HT1080 (cell line): ENCODE measurements around the gene RILP. TPM values are rescaled to one million over a fixed set of nuclear protein-coding genes. Genes with fewer than 3 reads are reported as not detected.

Source experiments
- DNase-seq: peaks from one replicate; pipeline ENCODE4 v3.0.0-alpha.2; 2015; ENCODE audit warnings: low read depth
- small RNA-seq: library from RNA; depleted of rRNA; stranded (forward); fragments of <200 nt; gene quantifications from one replicate; pipeline ENCODE3, GENCODE V24; 2014
- total RNA-seq: library from RNA; depleted of rRNA; stranded (reverse); fragments of >200 nt; shearing (Covaris generic); gene quantifications from 2 replicates; pipeline ENCODE4 v1.2.3, GENCODE V29; 2014; rRNA removed

RILP gene
- total RNA-seq, 1 experiment from 2014 or later = 8.0 TPM

GRCh38 chr17:1604831-1605528 lies 44.7 kb downstream of the RILP start:
- DNase-seq = no peak

GRCh38 chr17:1601571-1601970 lies 48.1 kb downstream of the RILP start:
- no peak for DNase-seq

- no peak for DNase-seq
Observed at GRCh38 chr17:1598399-1599095, 51.1 kb downstream of the RILP start.

- DNase-seq = no peak
Observed at GRCh38 chr17:1597861-1598342, 51.8 kb downstream of the RILP start.

Small RNA genes within 50 kb of the gene (small RNA-seq; reads per million reads assigned to genes)
- not detected for gene RN7SL105P

Other genes starting within 250 kb of the RILP start
- gene YWHAE, start 249.6 kb downstream of the RILP start, total RNA-seq = 320 and 381 TPM in 2 replicates
- gene CRK, start 193.6 kb downstream of the RILP start, total RNA-seq = 82.8 and 88.5 TPM in 2 replicates
- gene MYO1C, start 157.2 kb downstream of the RILP start, total RNA-seq = 50.6 and 61.0 TPM in 2 replicates
- 35.3 and 46.9 TPM in 2 replicates for gene INPP5K, start 133.3 kb downstream of the RILP start, total RNA-seq
- 37.7 and 48.3 TPM in 2 replicates for gene PITPNA, start 87.1 kb downstream of the RILP start, total RNA-seq
- 3.5 and 3.9 TPM in 2 replicates for gene SLC43A2, start 21.0 kb downstream of the RILP start, total RNA-seq
- 1.5 and 2.5 TPM in 2 replicates for gene SCARF1, start 4.1 kb downstream of the RILP start, total RNA-seq
- gene PRPF8, start 35.0 kb upstream of the RILP start, total RNA-seq = 107 and 117 TPM in 2 replicates
- gene TLCD2, start 60.5 kb upstream of the RILP start, total RNA-seq = 0.37 and 0.64 TPM in 2 replicates
- gene WDR81, start 74.8 kb upstream of the RILP start, total RNA-seq = 8.3 and 9.9 TPM in 2 replicates
- 2.0 and 2.9 TPM in 2 replicates for gene SERPINF2, start 93.0 kb upstream of the RILP start, total RNA-seq
- 2.0 and 2.6 TPM in 2 replicates for gene SERPINF1, start 112.2 kb upstream of the RILP start, total RNA-seq
- 10.7 and 13.0 TPM in 2 replicates for gene SMYD4, start 180.0 kb upstream of the RILP start, total RNA-seq
- 30.1 and 59.9 TPM in 2 replicates for gene RPA1, start 180.1 kb upstream of the RILP start, total RNA-seq